ENCODE results near the gene PSMB3.

Gene PSMB3

DNA sequence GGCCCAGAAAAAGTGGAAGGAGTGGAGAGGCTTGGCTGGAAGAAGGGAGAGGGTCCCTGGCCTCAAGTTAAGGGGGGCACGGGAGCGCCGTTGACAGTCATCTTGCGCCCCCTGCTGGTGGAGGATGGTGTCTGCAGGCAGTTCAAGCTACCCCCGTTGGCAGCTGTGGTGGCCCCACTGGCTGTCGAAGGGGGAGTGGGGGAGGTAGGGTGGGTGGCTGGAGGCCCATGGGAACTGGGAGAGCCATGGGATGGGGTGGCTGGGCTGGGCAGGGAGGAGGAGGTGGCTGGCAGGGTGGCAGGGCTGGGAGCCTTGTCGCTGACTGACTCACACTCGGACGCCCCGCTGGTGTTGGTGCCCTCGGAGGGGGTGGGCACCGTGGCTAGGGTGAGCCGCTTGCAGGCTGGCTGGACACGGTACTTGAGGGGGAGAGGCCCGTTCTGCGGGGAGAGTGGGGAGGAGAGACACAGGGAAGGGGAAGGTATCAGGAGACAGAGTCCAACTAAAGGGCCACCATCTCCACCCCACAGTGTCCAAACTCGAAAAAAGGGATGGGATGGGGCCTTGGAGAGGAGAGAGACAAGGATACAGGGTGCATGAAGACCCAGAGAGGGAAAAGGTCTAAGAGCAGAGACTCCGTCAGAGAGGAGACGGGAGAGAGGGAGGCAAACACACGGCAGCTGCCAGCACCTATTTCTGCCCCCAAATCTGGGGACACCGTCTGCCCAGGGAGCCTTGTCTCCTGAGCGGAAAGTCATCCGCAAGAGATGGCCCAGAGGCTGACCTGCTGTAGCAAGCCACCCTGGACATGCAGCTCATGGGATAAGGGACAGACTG, 17.2 kb upstream of the PSMB3 start:
- peak in 1 of 2 experiments; percentile 49 for DNase-seq (ENCODE audit: low read depth in 1 of 2, low spot score in 1 of 2)
- no peak overlapping the region for H3K4me3 ChIP-seq (replicated peaks; ENCODE audit: insufficient read depth, low read length)
- no peak overlapping the region for H3K27ac ChIP-seq (replicated peaks)
- TF ChIP-seq POLR2AphosphoS5 (IDR thresholded peaks at IDR 0.05; ENCODE audit: low read depth) (no peak), GABPA (IDR thresholded peaks at IDR 0.05; ENCODE audit: low read depth) (no peak), SPI1 (IDR thresholded peaks at IDR 0.05; ENCODE audit: borderline replicate concordance, low read depth) (no peak)
- TF ChIP-seq, protein P1, sequence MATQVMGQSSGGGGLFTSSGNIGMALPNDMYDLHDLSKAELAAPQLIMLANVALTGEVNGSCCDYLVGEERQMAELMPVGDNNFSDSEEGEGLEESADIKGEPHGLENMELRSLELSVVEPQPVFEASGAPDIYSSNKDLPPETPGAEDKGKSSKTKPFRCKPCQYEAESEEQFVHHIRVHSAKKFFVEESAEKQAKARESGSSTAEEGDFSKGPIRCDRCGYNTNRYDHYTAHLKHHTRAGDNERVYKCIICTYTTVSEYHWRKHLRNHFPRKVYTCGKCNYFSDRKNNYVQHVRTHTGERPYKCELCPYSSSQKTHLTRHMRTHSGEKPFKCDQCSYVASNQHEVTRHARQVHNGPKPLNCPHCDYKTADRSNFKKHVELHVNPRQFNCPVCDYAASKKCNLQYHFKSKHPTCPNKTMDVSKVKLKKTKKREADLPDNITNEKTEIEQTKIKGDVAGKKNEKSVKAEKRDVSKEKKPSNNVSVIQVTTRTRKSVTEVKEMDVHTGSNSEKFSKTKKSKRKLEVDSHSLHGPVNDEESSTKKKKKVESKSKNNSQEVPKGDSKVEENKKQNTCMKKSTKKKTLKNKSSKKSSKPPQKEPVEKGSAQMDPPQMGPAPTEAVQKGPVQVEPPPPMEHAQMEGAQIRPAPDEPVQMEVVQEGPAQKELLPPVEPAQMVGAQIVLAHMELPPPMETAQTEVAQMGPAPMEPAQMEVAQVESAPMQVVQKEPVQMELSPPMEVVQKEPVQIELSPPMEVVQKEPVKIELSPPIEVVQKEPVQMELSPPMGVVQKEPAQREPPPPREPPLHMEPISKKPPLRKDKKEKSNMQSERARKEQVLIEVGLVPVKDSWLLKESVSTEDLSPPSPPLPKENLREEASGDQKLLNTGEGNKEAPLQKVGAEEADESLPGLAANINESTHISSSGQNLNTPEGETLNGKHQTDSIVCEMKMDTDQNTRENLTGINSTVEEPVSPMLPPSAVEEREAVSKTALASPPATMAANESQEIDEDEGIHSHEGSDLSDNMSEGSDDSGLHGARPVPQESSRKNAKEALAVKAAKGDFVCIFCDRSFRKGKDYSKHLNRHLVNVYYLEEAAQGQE (IDR thresholded peaks at IDR 0.05; ENCODE audit: insufficient replicate concordance, low read depth), result no peak
- TF ChIP-seq, protein P2, sequence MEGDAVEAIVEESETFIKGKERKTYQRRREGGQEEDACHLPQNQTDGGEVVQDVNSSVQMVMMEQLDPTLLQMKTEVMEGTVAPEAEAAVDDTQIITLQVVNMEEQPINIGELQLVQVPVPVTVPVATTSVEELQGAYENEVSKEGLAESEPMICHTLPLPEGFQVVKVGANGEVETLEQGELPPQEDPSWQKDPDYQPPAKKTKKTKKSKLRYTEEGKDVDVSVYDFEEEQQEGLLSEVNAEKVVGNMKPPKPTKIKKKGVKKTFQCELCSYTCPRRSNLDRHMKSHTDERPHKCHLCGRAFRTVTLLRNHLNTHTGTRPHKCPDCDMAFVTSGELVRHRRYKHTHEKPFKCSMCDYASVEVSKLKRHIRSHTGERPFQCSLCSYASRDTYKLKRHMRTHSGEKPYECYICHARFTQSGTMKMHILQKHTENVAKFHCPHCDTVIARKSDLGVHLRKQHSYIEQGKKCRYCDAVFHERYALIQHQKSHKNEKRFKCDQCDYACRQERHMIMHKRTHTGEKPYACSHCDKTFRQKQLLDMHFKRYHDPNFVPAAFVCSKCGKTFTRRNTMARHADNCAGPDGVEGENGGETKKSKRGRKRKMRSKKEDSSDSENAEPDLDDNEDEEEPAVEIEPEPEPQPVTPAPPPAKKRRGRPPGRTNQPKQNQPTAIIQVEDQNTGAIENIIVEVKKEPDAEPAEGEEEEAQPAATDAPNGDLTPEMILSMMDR (IDR thresholded peaks at IDR 0.05; ENCODE audit: insufficient read depth, low read length), result peak; percentile 79
- peaks cover 3% of the 10 kb centered on the region for H3K27me3 ChIP-seq (ENCODE audit: insufficient read depth, poor library complexity, severe bottlenecking)

DNA sequence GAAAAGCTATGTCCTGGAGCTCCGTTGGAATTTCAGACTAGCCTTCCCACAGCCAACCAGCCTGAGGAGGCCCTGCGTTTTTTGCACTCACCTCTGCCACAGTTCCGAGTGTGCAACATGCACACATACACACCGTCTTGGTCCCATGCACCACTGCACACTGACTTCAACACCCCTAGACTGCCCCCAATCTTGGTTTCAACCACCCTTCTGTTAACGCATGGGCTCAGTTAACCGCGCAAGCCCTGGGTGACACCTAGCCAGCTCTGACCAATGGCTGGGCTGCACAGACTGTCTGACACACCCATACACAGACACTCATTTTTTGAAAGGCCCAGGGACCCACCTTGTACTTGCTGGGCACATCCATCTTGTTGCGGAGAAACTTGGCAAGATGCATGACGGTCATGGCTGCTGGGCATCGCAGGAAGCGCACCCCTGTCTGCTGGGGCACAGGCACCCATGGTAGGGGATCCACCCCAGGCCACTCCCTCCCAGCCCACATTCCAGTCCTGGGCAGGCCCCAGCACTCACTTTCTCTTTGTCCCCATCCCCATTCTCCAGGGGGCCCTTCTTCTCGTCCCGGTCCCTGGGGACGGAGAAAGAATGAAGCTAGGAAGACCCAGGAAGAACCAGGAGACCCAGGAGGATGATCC, 14.4 kb upstream of the PSMB3 start:
- Histone ChIP-seq H3K27me3 (ENCODE audit: insufficient read depth, poor library complexity, severe bottlenecking) (peaks cover 3% of the 10 kb centered on the region), H3K4me3 (replicated peaks; ENCODE audit: insufficient read depth, low read length) (no peak overlapping the region), H3K27ac (replicated peaks) (no peak overlapping the region)
- TF ChIP-seq POLR2AphosphoS5 (IDR thresholded peaks at IDR 0.05; ENCODE audit: low read depth) (no peak), SPI1 (IDR thresholded peaks at IDR 0.05; ENCODE audit: borderline replicate concordance, low read depth) (no peak), GABPA (IDR thresholded peaks at IDR 0.05; ENCODE audit: low read depth) (no peak)
- TF ChIP-seq, protein P2 (IDR thresholded peaks at IDR 0.05; ENCODE audit: insufficient read depth, low read length), result no peak
- TF ChIP-seq, protein P1 (IDR thresholded peaks at IDR 0.05; ENCODE audit: insufficient replicate concordance, low read depth), result no peak
- DNase-seq (ENCODE audit: low read depth in 1 of 2, low spot score in 1 of 2), result no peak

DNA sequence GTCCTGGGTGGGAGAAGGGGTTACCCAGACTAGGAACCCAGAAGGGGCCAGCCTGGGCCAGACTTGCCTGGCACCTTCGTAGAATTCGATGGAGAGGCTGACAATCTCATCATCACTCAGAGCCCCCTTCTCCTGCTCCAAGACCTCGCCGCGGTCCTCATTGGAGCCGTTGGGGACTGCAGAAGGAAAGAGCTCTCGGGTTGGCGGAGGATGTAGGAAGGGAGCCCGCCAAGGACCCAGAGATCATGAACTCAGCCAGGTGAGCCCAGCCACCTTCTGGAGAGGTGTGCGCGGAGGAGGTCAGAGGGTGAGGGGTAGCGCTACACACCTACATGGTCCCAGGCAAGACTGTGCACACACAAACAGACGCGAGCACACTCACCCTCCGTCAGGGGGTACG, 13.9 kb upstream of the PSMB3 start:
- Histone ChIP-seq H3K4me3 (replicated peaks; ENCODE audit: insufficient read depth, low read length) (no peak overlapping the region), H3K27ac (replicated peaks) (no peak overlapping the region), H3K27me3 (ENCODE audit: insufficient read depth, poor library complexity, severe bottlenecking) (peaks cover 3% of the 10 kb centered on the region)
- no peak for TF ChIP-seq SPI1 (IDR thresholded peaks at IDR 0.05; ENCODE audit: borderline replicate concordance, low read depth)
- no peak for TF ChIP-seq POLR2AphosphoS5 (IDR thresholded peaks at IDR 0.05; ENCODE audit: low read depth)
- TF ChIP-seq, protein P2 (IDR thresholded peaks at IDR 0.05; ENCODE audit: insufficient read depth, low read length), result no peak
- TF ChIP-seq GABPA (IDR thresholded peaks at IDR 0.05; ENCODE audit: low read depth), result no peak
- TF ChIP-seq, protein P1 (IDR thresholded peaks at IDR 0.05; ENCODE audit: insufficient replicate concordance, low read depth), result no peak
- DNase-seq (ENCODE audit: low read depth in 1 of 2, low spot score in 1 of 2), result no peak
